Vagina (tissue), 2 donors: ENCODE results near the gene IGF2BP3. TPM values are rescaled to one million over a fixed set of nuclear protein-coding genes. Genes with fewer than 3 reads are reported as not detected.

Experiments
- DNase-seq, 2 donors: peaks; one replicate each; pipeline ENCODE4 v3.0.0-alpha.2; 2017; ENCODE audit errors: extremely low spot score in 2 of 2
- H3K27ac ChIP-seq: fragments of 200-600 bp; sonication (generic); one replicate; pipeline ENCODE4 v1.5.1; 2019
- H3K27me3 ChIP-seq: fragments of 200-600 bp; sonication (generic); one replicate; pipeline ENCODE4 v1.5.1; 2019
- H3K36me3 ChIP-seq, 2 donors: fragments of 200-600 bp; sonication (generic); one replicate each; pipeline ENCODE4 v1.5.1; 2017 to 2019
- H3K4me1 ChIP-seq: fragments of 200-600 bp; sonication (generic); one replicate; pipeline ENCODE4 v1.5.1; 2019
- H3K4me3 ChIP-seq, 2 donors: fragments of 200-600 bp; sonication (generic); 1 replicate in 1 of 2; 2 replicates in 1 of 2; pipeline ENCODE4 v1.5.1; 2016 to 2019
- H3K9me3 ChIP-seq: fragments of 200-600 bp; sonication (generic); one replicate; pipeline ENCODE4 v1.5.1; 2019
- POLR2A ChIP-seq, 2 donors: fragments of 450-650 bp; IDR thresholded peaks; one replicate each; pipeline ENCODE4 v1.6.1; 2017; ENCODE audit warnings: antibody characterized with exemption in 2 of 2, mild to moderate bottlenecking in 2 of 2, moderate library complexity in 2 of 2
- POLR2AphosphoS5 ChIP-seq, 2 donors: sonication (generic); formaldehyde crosslinking; IDR thresholded peaks; one replicate each; pipeline ENCODE4 v1.9.0; 2017; ENCODE audit warnings: antibody characterized with exemption in 2 of 2, mild to moderate bottlenecking in 2 of 2, low read depth in 1 of 2; ENCODE audit not compliant: insufficient read depth in 1 of 2
- intact Hi-C: fragments of 100-400 bp; cut with DNase I; formaldehyde crosslinking; loops from one replicate; pipeline ENCODE4 v1.15.1; 2023
- total RNA-seq: library from RNA; depleted of rRNA; stranded (reverse); fragments of >200 nt; gene quantifications from one replicate; pipeline ENCODE4 v1.2.3, GENCODE V29; 2016
- TF ChIP-seq, protein P1 (sequence below), 3 experiments: fragments of 450-650 bp in 2 of 3; fragments of 200-600 bp in 1 of 3; sonication (generic) in 1 of 3; IDR thresholded peaks; one replicate each; pipeline ENCODE4 v1.5.1; 2017 to 2019; ENCODE audit warnings: antibody characterized with exemption in 3 of 3, mild to moderate bottlenecking in 2 of 3, moderate library complexity in 2 of 3

Gene IGF2BP3
- total RNA-seq, 1 donor from 2014 or later: 11.8 TPM

DNA sequence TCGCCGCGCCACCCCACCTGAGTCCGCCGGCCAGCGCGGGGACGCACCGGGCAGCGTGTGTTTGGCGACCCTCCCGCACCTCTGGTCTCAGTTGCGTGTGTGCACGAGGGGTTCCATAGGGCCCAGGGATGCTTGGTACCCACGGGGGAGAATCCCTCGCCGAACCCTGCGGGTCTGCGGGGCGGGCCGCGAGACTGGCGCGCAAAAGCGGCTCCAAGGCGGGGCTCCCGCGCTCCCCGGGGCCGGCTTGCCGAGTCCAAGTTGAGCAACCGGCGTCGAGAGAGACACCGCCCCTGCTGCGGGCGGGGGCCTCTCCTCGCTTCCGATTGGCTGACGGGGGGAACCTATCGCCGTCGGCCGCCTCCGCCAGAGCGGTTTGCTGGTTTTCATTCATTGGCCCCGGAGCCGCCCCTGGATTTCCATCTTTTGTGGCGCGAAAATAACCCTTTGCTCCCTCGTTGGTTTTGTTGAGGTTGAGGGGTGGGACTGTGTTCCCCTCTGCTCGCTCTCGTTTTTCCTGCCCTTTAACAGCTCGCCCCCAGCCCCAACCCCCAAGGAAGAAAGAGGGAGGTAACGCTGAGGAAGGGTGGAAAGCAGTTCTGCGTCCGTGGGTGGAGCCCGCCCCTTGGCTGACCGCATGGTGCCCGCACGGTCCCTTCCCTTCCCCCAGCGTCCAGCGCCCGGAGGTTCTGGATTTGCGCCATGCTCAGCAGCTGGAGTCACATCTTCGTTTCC, 4.0 kb upstream of the IGF2BP3 start:
- Histone ChIP-seq H3K27ac (no peak overlapping the region), H3K36me3 (no peaks in the 10 kb centered on the region), H3K4me1 (peaks cover 32% of the 10 kb centered on the region), H3K27me3 (peaks cover 38% of the 10 kb centered on the region), H3K9me3 (no peaks in the 10 kb centered on the region), H3K4me3 (peak overlapping the region; percentile 27 to 29)
- intact Hi-C loops: no loop called here
- TF ChIP-seq, protein P1, sequence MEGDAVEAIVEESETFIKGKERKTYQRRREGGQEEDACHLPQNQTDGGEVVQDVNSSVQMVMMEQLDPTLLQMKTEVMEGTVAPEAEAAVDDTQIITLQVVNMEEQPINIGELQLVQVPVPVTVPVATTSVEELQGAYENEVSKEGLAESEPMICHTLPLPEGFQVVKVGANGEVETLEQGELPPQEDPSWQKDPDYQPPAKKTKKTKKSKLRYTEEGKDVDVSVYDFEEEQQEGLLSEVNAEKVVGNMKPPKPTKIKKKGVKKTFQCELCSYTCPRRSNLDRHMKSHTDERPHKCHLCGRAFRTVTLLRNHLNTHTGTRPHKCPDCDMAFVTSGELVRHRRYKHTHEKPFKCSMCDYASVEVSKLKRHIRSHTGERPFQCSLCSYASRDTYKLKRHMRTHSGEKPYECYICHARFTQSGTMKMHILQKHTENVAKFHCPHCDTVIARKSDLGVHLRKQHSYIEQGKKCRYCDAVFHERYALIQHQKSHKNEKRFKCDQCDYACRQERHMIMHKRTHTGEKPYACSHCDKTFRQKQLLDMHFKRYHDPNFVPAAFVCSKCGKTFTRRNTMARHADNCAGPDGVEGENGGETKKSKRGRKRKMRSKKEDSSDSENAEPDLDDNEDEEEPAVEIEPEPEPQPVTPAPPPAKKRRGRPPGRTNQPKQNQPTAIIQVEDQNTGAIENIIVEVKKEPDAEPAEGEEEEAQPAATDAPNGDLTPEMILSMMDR (IDR thresholded peaks at IDR 0.05): no peak
- TF ChIP-seq POLR2AphosphoS5 (IDR thresholded peaks at IDR 0.05; ENCODE audit: insufficient read depth in 1 of 2, low read depth in 1 of 2): peak in 1 of 2 donors; percentile 49
- no peak for DNase-seq

DNA sequence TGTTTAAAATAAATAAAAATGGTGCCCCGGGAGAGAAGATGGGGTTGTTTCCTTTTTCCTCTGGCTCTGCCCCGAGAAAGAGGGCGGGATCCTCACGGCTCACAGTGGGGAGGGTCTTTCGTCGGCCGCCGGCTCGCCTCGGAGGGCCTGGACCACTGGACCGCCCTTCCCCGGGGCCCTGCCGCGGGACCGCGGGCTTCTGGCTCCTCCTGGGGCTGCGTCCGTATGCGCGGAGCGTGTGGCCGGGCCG, 3.5 kb upstream of the IGF2BP3 start:
- Histone ChIP-seq H3K9me3 (no peaks in the 10 kb centered on the region), H3K4me1 (peaks cover 37% of the 10 kb centered on the region), H3K27me3 (peaks cover 40% of the 10 kb centered on the region), H3K4me3 (peak overlapping the region; percentile 27 to 29), H3K27ac (no peak overlapping the region), H3K36me3 (no peaks in the 10 kb centered on the region)
- intact Hi-C loops: no loop called here
- no peak for DNase-seq
- TF ChIP-seq POLR2AphosphoS5 (IDR thresholded peaks at IDR 0.05; ENCODE audit: insufficient read depth in 1 of 2, low read depth in 1 of 2) (no peak), POLR2A (IDR thresholded peaks at IDR 0.05) (no peak)
- TF ChIP-seq, protein P1 (IDR thresholded peaks at IDR 0.05): no peak

DNA sequence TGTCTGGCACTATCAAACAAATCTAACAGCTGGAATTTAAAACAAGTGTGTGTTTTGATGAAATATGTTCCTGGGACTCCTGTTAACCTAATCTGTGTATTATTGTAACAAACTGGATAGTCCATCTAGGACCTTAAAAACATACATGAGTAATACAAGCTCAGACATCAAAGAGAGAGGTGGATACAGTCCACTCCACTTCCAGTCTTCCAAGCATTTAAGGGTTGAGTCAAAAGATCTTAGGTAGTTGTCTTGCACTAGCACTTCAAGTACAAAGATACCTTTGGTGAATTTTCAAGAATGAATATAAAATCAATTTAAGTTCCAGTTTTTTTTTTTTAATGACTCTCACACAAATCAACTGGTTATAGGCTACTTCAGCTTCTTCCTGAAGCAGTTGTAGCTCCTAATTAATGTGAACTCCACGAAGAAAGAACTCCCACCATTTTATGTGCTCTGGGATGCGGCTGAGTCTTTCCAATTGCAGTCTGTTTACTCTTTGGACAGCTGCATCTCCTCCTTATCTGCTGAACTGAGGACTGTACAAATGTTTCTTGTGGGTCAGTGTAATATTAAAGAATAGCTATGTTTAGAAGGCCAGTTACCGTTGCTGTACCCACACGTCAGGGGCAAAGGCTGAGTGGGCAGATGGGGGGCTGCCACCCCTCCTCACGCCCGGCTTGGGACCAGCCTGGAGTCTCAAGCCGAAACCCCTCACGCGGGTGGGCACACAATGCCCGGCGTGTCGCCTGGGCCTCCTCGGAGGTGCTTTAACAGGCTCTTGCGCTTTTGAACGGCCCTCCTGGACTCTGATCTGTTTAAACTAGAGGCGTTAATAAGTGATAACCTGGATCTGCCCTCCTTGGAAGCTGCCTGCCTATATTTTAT, 2.9 kb upstream of the IGF2BP3 start:
- Histone ChIP-seq H3K4me1 (peaks cover 42% of the 10 kb centered on the region), H3K27me3 (peaks cover 36% of the 10 kb centered on the region), H3K27ac (no peak overlapping the region), H3K9me3 (no peaks in the 10 kb centered on the region), H3K36me3 (no peaks in the 10 kb centered on the region), H3K4me3 (no peak overlapping the region)
- TF ChIP-seq, protein P1 (IDR thresholded peaks at IDR 0.05): no peak
- TF ChIP-seq POLR2A (IDR thresholded peaks at IDR 0.05) (no peak), POLR2AphosphoS5 (IDR thresholded peaks at IDR 0.05; ENCODE audit: insufficient read depth in 1 of 2, low read depth in 1 of 2) (no peak)
- DNase-seq: no peak
- intact Hi-C loops: no loop called here

DNA sequence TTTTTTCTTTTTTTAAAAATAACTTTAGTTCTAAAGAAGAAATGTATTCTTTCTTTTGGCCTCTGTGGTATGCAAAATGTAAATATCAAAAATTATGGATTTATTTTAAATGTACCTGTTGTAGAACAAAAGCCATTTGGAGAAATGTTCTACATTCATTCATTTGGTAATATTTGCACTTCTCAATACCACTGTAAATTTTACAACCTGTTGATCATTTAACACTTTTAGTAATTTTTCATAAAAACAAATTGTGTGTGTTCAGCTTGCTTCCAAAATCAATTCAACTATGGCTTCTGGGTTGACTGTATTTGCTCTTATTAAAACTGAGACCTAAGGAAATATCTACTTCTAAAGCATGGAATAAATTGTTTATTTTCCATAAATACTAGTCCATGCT, 2.3 kb upstream of the IGF2BP3 start:
- peaks cover 39% of the 10 kb centered on the region for H3K27me3 ChIP-seq
- DNase-seq: no peak
- no peak for TF ChIP-seq POLR2AphosphoS5 (IDR thresholded peaks at IDR 0.05; ENCODE audit: insufficient read depth in 1 of 2, low read depth in 1 of 2)
- TF ChIP-seq, protein P1 (IDR thresholded peaks at IDR 0.05): no peak
- no peak for TF ChIP-seq POLR2A (IDR thresholded peaks at IDR 0.05)
- H3K36me3 ChIP-seq: no peaks in the 10 kb centered on the region
- H3K27ac ChIP-seq: no peak overlapping the region
- intact Hi-C loops: no loop called here
- H3K4me1 ChIP-seq: peaks cover 49% of the 10 kb centered on the region
- no peak overlapping the region for H3K4me3 ChIP-seq
- no peaks in the 10 kb centered on the region for H3K9me3 ChIP-seq

DNA sequence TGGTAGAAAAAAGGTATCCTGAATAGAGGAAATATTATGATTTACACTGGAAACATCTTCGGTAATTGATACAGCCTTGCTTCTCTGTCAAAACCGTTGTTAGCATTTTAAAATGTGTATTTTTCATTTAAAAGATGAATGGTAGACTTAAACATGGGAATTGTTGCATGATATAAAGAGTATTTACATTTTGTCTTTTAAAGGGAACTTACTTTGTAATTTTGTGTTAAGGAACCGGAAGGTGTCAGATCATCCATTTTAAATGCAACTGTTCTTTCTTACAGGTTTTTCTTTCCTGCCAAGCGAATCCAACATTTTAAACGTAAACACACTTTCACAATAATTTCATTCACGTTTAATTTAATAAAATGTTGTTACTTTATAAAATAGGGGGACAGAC, 1.8 kb upstream of the IGF2BP3 start:
- H3K36me3 ChIP-seq: no peaks in the 10 kb centered on the region
- no peak overlapping the region for H3K27ac ChIP-seq
- H3K4me3 ChIP-seq: no peak overlapping the region
- no peaks in the 10 kb centered on the region for H3K9me3 ChIP-seq
- peaks cover 49% of the 10 kb centered on the region for H3K4me1 ChIP-seq
- DNase-seq: no peak
- TF ChIP-seq POLR2AphosphoS5 (IDR thresholded peaks at IDR 0.05; ENCODE audit: insufficient read depth in 1 of 2, low read depth in 1 of 2) (no peak), POLR2A (IDR thresholded peaks at IDR 0.05) (no peak)
- TF ChIP-seq, protein P1 (IDR thresholded peaks at IDR 0.05): no peak
- intact Hi-C loops: no loop called here
- peaks cover 39% of the 10 kb centered on the region for H3K27me3 ChIP-seq
